ENCODE data around the gene ZNF628.

Gene ZNF628

GRCh38 chr19:55503502-55504251 is 27.3 kb downstream of the ZNF628 start (continued):
- TF ChIP-seq, protein P1, sequence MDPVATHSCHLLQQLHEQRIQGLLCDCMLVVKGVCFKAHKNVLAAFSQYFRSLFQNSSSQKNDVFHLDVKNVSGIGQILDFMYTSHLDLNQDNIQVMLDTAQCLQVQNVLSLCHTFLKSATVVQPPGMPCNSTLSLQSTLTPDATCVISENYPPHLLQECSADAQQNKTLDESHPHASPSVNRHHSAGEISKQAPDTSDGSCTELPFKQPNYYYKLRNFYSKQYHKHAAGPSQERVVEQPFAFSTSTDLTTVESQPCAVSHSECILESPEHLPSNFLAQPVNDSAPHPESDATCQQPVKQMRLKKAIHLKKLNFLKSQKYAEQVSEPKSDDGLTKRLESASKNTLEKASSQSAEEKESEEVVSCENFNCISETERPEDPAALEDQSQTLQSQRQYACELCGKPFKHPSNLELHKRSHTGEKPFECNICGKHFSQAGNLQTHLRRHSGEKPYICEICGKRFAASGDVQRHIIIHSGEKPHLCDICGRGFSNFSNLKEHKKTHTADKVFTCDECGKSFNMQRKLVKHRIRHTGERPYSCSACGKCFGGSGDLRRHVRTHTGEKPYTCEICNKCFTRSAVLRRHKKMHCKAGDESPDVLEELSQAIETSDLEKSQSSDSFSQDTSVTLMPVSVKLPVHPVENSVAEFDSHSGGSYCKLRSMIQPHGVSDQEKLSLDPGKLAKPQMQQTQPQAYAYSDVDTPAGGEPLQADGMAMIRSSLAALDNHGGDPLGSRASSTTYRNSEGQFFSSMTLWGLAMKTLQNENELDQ (tag by site-specific recombination; IDR thresholded peaks at IDR 0.05; ENCODE audit: low read depth) = no peak
- TF ChIP-seq SP3 (tag by site-specific recombination; IDR thresholded peaks at IDR 0.05) (peak; percentile 48; the same call in 1 of the 2 replicates), KLF7 (tag by site-specific recombination; IDR thresholded peaks at IDR 0.05; ENCODE audit: borderline replicate concordance) (peak; percentile 19; the same call in 1 of the 2 replicates), ZNF521 (tag by site-specific recombination; IDR thresholded peaks at IDR 0.05) (no peak), ZNF791 (tag by site-specific recombination; IDR thresholded peaks at IDR 0.05) (no peak), ZNF416 (tag by site-specific recombination; IDR thresholded peaks at IDR 0.05) (no peak), ZNF623 (tag by site-specific recombination; IDR thresholded peaks at IDR 0.05) (no peak), GLIS1 (tag by site-specific recombination; IDR thresholded peaks at IDR 0.05) (no peak), ZNF132 (tag by site-specific recombination; IDR thresholded peaks at IDR 0.05; ENCODE audit: borderline replicate concordance) (no peak), BCL11A (tag by site-specific recombination; IDR thresholded peaks at IDR 0.05; ENCODE audit: low read depth) (no peak), KLF8 (tag by site-specific recombination; IDR thresholded peaks at IDR 0.05) (peak; percentile 37), ZNF473 (tag by site-specific recombination; IDR thresholded peaks at IDR 0.05) (no peak), REST (tag by site-specific recombination; IDR thresholded peaks at IDR 0.05) (peak; percentile 23; the same call in 1 of the 2 replicates), ZNF48 (tag by site-specific recombination; IDR thresholded peaks at IDR 0.05) (no peak), ZNF280D (tag by site-specific recombination; IDR thresholded peaks at IDR 0.05) (no peak), KLF16 (tag by site-specific recombination; IDR thresholded peaks at IDR 0.05) (peak; percentile 50), ZNF133 (tag by site-specific recombination; IDR thresholded peaks at IDR 0.05) (no peak)
- TF ChIP-seq, protein P2, sequence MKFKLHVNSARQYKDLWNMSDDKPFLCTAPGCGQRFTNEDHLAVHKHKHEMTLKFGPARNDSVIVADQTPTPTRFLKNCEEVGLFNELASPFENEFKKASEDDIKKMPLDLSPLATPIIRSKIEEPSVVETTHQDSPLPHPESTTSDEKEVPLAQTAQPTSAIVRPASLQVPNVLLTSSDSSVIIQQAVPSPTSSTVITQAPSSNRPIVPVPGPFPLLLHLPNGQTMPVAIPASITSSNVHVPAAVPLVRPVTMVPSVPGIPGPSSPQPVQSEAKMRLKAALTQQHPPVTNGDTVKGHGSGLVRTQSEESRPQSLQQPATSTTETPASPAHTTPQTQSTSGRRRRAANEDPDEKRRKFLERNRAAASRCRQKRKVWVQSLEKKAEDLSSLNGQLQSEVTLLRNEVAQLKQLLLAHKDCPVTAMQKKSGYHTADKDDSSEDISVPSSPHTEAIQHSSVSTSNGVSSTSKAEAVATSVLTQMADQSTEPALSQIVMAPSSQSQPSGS (tag by site-specific recombination; IDR thresholded peaks at IDR 0.05; ENCODE audit: low read depth) = peak; percentile 87; the same call in 1 of the 2 replicates
- TF ChIP-seq, protein P3, sequence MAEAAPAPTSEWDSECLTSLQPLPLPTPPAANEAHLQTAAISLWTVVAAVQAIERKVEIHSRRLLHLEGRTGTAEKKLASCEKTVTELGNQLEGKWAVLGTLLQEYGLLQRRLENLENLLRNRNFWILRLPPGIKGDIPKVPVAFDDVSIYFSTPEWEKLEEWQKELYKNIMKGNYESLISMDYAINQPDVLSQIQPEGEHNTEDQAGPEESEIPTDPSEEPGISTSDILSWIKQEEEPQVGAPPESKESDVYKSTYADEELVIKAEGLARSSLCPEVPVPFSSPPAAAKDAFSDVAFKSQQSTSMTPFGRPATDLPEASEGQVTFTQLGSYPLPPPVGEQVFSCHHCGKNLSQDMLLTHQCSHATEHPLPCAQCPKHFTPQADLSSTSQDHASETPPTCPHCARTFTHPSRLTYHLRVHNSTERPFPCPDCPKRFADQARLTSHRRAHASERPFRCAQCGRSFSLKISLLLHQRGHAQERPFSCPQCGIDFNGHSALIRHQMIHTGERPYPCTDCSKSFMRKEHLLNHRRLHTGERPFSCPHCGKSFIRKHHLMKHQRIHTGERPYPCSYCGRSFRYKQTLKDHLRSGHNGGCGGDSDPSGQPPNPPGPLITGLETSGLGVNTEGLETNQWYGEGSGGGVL (tag by site-specific recombination; IDR thresholded peaks at IDR 0.05) = 0 out of 2 replicates have a peak, but pooled peaks have one; percentile 18
- TF ChIP-seq, protein P4, sequence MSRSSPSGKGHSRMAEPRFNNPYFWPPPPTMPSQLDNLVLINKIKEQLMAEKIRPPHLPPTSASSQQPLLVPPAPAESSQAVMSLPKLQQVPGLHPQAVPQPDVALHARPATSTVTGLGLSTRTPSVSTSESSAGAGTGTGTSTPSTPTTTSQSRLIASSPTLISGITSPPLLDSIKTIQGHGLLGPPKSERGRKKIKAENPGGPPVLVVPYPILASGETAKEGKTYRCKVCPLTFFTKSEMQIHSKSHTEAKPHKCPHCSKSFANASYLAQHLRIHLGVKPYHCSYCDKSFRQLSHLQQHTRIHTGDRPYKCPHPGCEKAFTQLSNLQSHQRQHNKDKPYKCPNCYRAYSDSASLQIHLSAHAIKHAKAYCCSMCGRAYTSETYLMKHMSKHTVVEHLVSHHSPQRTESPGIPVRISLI (tag by site-specific recombination; IDR thresholded peaks at IDR 0.05) = peak; percentile 98
- TF ChIP-seq, protein P5, sequence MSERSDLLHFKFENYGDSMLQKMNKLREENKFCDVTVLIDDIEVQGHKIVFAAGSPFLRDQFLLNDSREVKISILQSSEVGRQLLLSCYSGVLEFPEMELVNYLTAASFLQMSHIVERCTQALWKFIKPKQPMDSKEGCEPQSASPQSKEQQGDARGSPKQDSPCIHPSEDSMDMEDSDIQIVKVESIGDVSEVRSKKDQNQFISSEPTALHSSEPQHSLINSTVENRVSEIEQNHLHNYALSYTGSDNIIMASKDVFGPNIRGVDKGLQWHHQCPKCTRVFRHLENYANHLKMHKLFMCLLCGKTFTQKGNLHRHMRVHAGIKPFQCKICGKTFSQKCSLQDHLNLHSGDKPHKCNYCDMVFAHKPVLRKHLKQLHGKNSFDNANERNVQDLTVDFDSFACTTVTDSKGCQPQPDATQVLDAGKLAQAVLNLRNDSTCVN (tag by site-specific recombination; optimal IDR thresholded peaks at IDR 0.05) = peak; percentile 33
- TF ChIP-seq, protein P6, sequence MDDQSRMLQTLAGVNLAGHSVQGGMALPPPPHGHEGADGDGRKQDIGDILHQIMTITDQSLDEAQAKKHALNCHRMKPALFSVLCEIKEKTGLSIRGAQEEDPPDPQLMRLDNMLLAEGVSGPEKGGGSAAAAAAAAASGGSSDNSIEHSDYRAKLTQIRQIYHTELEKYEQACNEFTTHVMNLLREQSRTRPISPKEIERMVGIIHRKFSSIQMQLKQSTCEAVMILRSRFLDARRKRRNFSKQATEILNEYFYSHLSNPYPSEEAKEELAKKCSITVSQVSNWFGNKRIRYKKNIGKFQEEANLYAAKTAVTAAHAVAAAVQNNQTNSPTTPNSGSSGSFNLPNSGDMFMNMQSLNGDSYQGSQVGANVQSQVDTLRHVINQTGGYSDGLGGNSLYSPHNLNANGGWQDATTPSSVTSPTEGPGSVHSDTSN (CRISPR knock-in tag; IDR thresholded peaks at IDR 0.05) = no peak; the same call in none of the 2 replicates

Measured in HEK293 (cell line).